Measurements from ENCODE around the gene COL6A1.

GRCh38 chr21:46035809-46036695 lies 54.5 kb downstream of the COL6A1 start:
- TF ChIP-seq, protein P1, sequence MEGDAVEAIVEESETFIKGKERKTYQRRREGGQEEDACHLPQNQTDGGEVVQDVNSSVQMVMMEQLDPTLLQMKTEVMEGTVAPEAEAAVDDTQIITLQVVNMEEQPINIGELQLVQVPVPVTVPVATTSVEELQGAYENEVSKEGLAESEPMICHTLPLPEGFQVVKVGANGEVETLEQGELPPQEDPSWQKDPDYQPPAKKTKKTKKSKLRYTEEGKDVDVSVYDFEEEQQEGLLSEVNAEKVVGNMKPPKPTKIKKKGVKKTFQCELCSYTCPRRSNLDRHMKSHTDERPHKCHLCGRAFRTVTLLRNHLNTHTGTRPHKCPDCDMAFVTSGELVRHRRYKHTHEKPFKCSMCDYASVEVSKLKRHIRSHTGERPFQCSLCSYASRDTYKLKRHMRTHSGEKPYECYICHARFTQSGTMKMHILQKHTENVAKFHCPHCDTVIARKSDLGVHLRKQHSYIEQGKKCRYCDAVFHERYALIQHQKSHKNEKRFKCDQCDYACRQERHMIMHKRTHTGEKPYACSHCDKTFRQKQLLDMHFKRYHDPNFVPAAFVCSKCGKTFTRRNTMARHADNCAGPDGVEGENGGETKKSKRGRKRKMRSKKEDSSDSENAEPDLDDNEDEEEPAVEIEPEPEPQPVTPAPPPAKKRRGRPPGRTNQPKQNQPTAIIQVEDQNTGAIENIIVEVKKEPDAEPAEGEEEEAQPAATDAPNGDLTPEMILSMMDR (IDR thresholded peaks at IDR 0.05 in 8 of 11, conservative IDR thresholded peaks at IDR 0.05 in 3 of 11), result no peak
- peak; percentile 77 to 83 (median 79) for TF ChIP-seq POLR2AphosphoS5 (IDR thresholded peaks at IDR 0.05)

All from spleen (tissue), 7 donors.